ENCODE data around the gene GATC.

The GATC gene

GRCh38 chr12:120498870-120499515, 52.7 kb downstream of the GATC start:
- DNase-seq = no peak

GRCh38 chr12:120500581-120500980, 54.3 kb downstream of the GATC start:
- no peak for DNase-seq

- no peak for DNase-seq
These were observed 58.3 kb downstream of the GATC start for GRCh38 chr12:120504587-120504986.

- no peak for DNase-seq
These were observed 62.3 kb downstream of the GATC start for GRCh38 chr12:120508537-120508936.

Measured in NCI-H82 (cell line).